Stimulated activated CD4-positive, alpha-beta T cell treated with anti-CD3 and anti-CD28 coated beads, Interleukin-1b, Interleukin-23, amount 100 ng/mL, for 48 hours (primary cell): ENCODE measurements around the gene CCL4L2.
"Not testable (repeated sequence)": the region's sequence is repeated elsewhere in the genome, so short reads cannot be mapped to it uniquely, and the experiment has no call there.

Source experiments
- DNase-seq: peaks from one replicate; pipeline ENCODE4 v3.0.0-alpha.2; 2020

The CCL4L2 gene

DNA sequence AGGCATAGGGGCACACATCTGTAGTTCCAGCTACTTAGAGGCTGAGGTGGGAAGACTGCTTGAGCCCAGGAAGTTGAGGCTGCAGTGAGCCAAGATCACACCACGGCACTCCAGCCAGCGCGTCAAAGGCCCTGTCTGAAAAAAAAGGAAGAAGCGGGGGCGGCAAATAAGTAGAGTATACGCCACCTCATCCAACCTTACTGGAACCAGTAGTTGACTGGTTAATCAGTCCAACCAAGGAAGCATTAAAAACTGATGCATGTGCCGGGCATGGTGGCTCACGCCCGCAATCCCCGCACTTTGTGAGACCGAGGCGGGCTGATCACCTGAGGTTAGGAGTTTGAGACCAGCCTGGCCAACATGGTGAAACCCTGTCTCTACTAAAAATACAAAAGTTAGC lies 12.1 kb downstream of the CCL4L2 start:
- not testable (repeated sequence) for DNase-seq

DNA sequence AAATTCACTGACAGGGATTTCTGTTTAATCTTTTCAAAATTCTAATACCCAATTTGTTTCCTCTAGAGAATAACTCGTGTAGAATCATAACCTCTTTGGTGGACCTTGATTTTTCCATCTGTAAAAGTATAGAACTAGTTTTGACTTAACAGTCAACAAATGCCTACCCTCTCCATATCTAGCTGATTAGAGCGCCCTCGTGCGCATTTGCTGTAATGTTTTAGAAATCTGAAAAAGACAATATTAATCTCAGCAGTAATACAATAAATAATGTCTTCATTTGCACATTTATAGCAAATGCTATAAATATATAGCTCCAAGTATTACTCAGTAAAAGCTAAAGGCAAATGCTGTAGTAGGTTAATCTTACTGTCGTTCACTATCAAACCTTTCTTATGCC lies 18.8 kb downstream of the CCL4L2 start:
- not testable (repeated sequence) for DNase-seq

DNA sequence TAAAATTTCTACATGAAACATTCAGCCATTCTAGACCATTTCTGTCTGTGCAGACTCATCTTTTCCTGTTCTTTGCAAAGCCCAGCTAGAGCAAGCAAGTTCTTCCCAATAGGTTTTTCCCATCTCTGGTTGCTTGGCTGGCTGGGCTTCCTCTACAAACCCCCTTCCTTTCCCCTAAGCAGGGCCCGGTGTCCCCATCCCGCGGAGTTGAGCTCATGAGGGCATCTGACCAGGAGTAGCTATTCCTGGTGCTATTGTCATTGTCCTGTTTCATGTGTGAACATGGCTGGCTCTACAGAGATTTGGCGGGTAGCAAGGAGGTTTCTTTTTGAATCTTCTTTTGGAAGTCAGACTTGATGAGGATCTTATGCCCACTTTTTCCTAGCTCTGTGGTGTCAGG lies 31.2 kb downstream of the CCL4L2 start:
- not testable (repeated sequence) for DNase-seq
